DND-41 (cell line): ENCODE data around the gene ATPAF2.

Experiments used
- ATAC-seq: fragments of 200-7000 bp; cut with Tn5 transposase; 3 replicates; pipeline ENCODE4 v1.9.1; 2021; ENCODE audit warnings: low read depth; ENCODE audit not compliant: insufficient read depth
- DNase-seq: peaks from one replicate; pipeline ENCODE4 v3.0.0-alpha.2; 2020
- H2AFZ ChIP-seq: 2 replicates; pipeline ENCODE4 v1.6.0; 2012; ENCODE audit warnings: low read depth, low read length
- H3K27ac ChIP-seq: 2 replicates; pipeline ENCODE4 v1.5.1; 2012; ENCODE audit warnings: low read length, inconsistent platforms
- H3K27me3 ChIP-seq: fragments of 200-600 bp; sonication (generic); 2 replicates; pipeline ENCODE4 v1.6.0; 2012; ENCODE audit warnings: low read length, mild to moderate bottlenecking, inconsistent platforms; ENCODE audit not compliant: insufficient read depth, poor library complexity
- H3K36me3 ChIP-seq: 2 replicates; pipeline ENCODE4 v1.5.1; 2012; ENCODE audit warnings: low read length, inconsistent platforms; ENCODE audit not compliant: insufficient read depth
- H3K4me1 ChIP-seq: 2 replicates; pipeline ENCODE4 v1.5.1; 2012; ENCODE audit warnings: mild to moderate bottlenecking, low read length; ENCODE audit not compliant: insufficient read depth
- H3K4me2 ChIP-seq: 2 replicates; pipeline ENCODE4 v1.6.0; 2012; ENCODE audit warnings: mild to moderate bottlenecking, moderate library complexity, low read length, inconsistent platforms; ENCODE audit not compliant: insufficient read depth
- H3K4me3 ChIP-seq, 2 experiments: fragments of 200-600 bp in 1 of 2; shearing (Covaris generic) in 1 of 2; 2 replicates each; pipeline ENCODE4 v1.5.1; 2012 to 2016; ENCODE audit warnings: inconsistent platforms in 2 of 2, low read length in 2 of 2, mild to moderate bottlenecking in 2 of 2, low read depth in 1 of 2, moderate library complexity in 1 of 2
- H3K79me2 ChIP-seq: 2 replicates; pipeline ENCODE4 v1.6.0; 2012; ENCODE audit warnings: low read length, inconsistent platforms; ENCODE audit not compliant: insufficient read depth
- H3K9ac ChIP-seq: 2 replicates; pipeline ENCODE4 v1.6.0; 2012; ENCODE audit warnings: low read depth, mild to moderate bottlenecking, inconsistent platforms, low read length, moderate library complexity
- H3K9me3 ChIP-seq: 2 replicates; pipeline ENCODE4 v1.5.1; 2012; ENCODE audit warnings: low read length, moderate library complexity, mild to moderate bottlenecking, inconsistent platforms; ENCODE audit not compliant: insufficient read depth, severe bottlenecking
- H4K20me1 ChIP-seq: 2 replicates; pipeline ENCODE4 v1.6.0; 2012; ENCODE audit warnings: low read length; ENCODE audit not compliant: insufficient read depth
- CTCF ChIP-seq: IDR thresholded peaks from 2 replicates; pipeline ENCODE4 v1.5.1; 2012; ENCODE audit warnings: borderline replicate concordance, low read length, moderate library complexity, mild to moderate bottlenecking; ENCODE audit not compliant: poor library complexity, severe bottlenecking; ENCODE audit errors: extremely low read depth
- EZH2 ChIP-seq: IDR thresholded peaks from 3 replicates; pipeline ENCODE4 v1.6.1; 2012; ENCODE audit warnings: borderline replicate concordance, low read depth, mild to moderate bottlenecking, moderate library complexity, low read length, inconsistent platforms; ENCODE audit not compliant: severe bottlenecking

The ATPAF2 gene

GRCh38 chr17:18064053-18064452, 25.1 kb upstream of the ATPAF2 start:
- Histone ChIP-seq H3K36me3 (peaks cover 71% of the 10 kb centered on the region), H3K79me2 (no peaks in the 10 kb centered on the region), H3K9me3 (no peaks in the 10 kb centered on the region), H2AFZ (no peak overlapping the region), H3K27me3 (no peaks in the 10 kb centered on the region), H3K27ac (no peak overlapping the region), H3K4me3 (no peak overlapping the region), H3K9ac (no peak overlapping the region), H4K20me1 (no peaks in the 10 kb centered on the region), H3K4me1 (no peaks in the 10 kb centered on the region), H3K4me2 (no peak overlapping the region)
- no peak for TF ChIP-seq EZH2
- TF ChIP-seq CTCF = no peak
- DNase-seq (no peak), ATAC-seq (no peak)

- no peak overlapping the region for H2AFZ ChIP-seq
- no peaks in the 10 kb centered on the region for H3K9me3 ChIP-seq
- H3K4me2 ChIP-seq = no peak overlapping the region
- no peak overlapping the region for H3K4me3 ChIP-seq
- no peak for TF ChIP-seq EZH2
- DNase-seq (no peak), ATAC-seq (no peak)
- no peaks in the 10 kb centered on the region for H3K4me1 ChIP-seq
- 0 out of 2 replicates have a peak, but pooled peaks cover 2% of the 10 kb centered on the region for H4K20me1 ChIP-seq
- no peaks in the 10 kb centered on the region for H3K27me3 ChIP-seq
- H3K36me3 ChIP-seq = peaks cover 73% of the 10 kb centered on the region
- H3K9ac ChIP-seq = no peak overlapping the region
- H3K27ac ChIP-seq = no peak overlapping the region
- no peaks in the 10 kb centered on the region for H3K79me2 ChIP-seq
Observed at GRCh38 chr17:18059283-18059682, 20.3 kb upstream of the ATPAF2 start.

- H2AFZ ChIP-seq = no peak overlapping the region
- H3K9ac ChIP-seq = no peak overlapping the region
- ATAC-seq (no peak), DNase-seq (no peak)
- no peak for TF ChIP-seq EZH2
- no peak for TF ChIP-seq CTCF
- H4K20me1 ChIP-seq = 0 out of 2 replicates have a peak, but pooled peaks cover 2% of the 10 kb centered on the region
- H3K4me3 ChIP-seq = no peak overlapping the region
- H3K79me2 ChIP-seq = no peaks in the 10 kb centered on the region
- no peaks in the 10 kb centered on the region for H3K27me3 ChIP-seq
- H3K27ac ChIP-seq = no peak overlapping the region
- no peaks in the 10 kb centered on the region for H3K9me3 ChIP-seq
- H3K36me3 ChIP-seq = peaks cover 61% of the 10 kb centered on the region
- H3K4me2 ChIP-seq = no peak overlapping the region
- no peaks in the 10 kb centered on the region for H3K4me1 ChIP-seq
Observed at GRCh38 chr17:18056214-18056613, 17.2 kb upstream of the ATPAF2 start.

- H3K9me3 ChIP-seq = no peaks in the 10 kb centered on the region
- no peaks in the 10 kb centered on the region for H3K79me2 ChIP-seq
- no peak overlapping the region for H3K9ac ChIP-seq
- ATAC-seq (no peak), DNase-seq (no peak)
- no peak overlapping the region for H3K27ac ChIP-seq
- peaks cover 60% of the 10 kb centered on the region for H3K36me3 ChIP-seq
- 0 out of 2 replicates have a peak, but pooled peaks cover 2% of the 10 kb centered on the region for H4K20me1 ChIP-seq
- no peak overlapping the region for H3K4me3 ChIP-seq
- no peaks in the 10 kb centered on the region for H3K4me1 ChIP-seq
- H3K27me3 ChIP-seq = no peaks in the 10 kb centered on the region
- no peak overlapping the region for H3K4me2 ChIP-seq
- H2AFZ ChIP-seq = no peak overlapping the region
- no peak for TF ChIP-seq EZH2
- TF ChIP-seq CTCF = no peak
Observed at GRCh38 chr17:18055597-18055996, 16.6 kb upstream of the ATPAF2 start.
